NCI-H510A treated with DMSO at 0.1 percent for 48 hours (cell line): ENCODE data around the gene MSANTD2.

Source experiments
- DNase-seq: peaks from one replicate; lab custom pipeline; 2025; lab: John Stamatoyannopoulos, UW

The MSANTD2 gene

GRCh38 chr11:124732230-124732629, 68.0 kb downstream of the MSANTD2 start:
- DNase-seq = no peak

GRCh38 chr11:124729571-124729970, 70.6 kb downstream of the MSANTD2 start:
- no peak for DNase-seq

GRCh38 chr11:124728134-124728533, 72.1 kb downstream of the MSANTD2 start:
- DNase-seq = no peak

GRCh38 chr11:124727474-124727873, 72.7 kb downstream of the MSANTD2 start:
- no peak for DNase-seq

- no peak for DNase-seq
These were observed 74.5 kb downstream of the MSANTD2 start for GRCh38 chr11:124725719-124726105.

- DNase-seq = no peak
These were observed 75.1 kb downstream of the MSANTD2 start for GRCh38 chr11:124724979-124725718.

- no peak for DNase-seq
These were observed 78.0 kb downstream of the MSANTD2 start for GRCh38 chr11:124722176-124722575.

- DNase-seq = no peak
These were observed 80.7 kb downstream of the MSANTD2 start for GRCh38 chr11:124719534-124719933.

- no peak for DNase-seq
These were observed 81.4 kb downstream of the MSANTD2 start for GRCh38 chr11:124718801-124719200.

GRCh38 chr11:124717786-124718651, 82.2 kb downstream of the MSANTD2 start:
- no peak for DNase-seq

- DNase-seq = no peak
These were observed 82.8 kb downstream of the MSANTD2 start for GRCh38 chr11:124717421-124717785.

GRCh38 chr11:124716591-124716990, 83.6 kb downstream of the MSANTD2 start:
- DNase-seq = no peak
